22Rv1 (cell line): ENCODE measurements around the gene TAS2R43.

Experiments
- CTCF ChIP-seq: fragments of 450-650 bp; IDR thresholded peaks from 2 replicates; pipeline ENCODE4 v1.5.1; 2017; ENCODE audit warnings: mild to moderate bottlenecking
- ZFX ChIP-seq: fragments of 450-650 bp; IDR thresholded peaks from 2 replicates; pipeline ENCODE4 v1.6.1; 2017; ENCODE audit warnings: antibody characterized with exemption, borderline replicate concordance

- TF ChIP-seq CTCF (no peak), ZFX (no peak)
Measured at GRCh38 chr12:11108862-11109261, 16.7 kb upstream of the TAS2R43 start.
